Neural progenitor cell (in vitro differentiated cells): ENCODE measurements around the gene LMTK2.

Experiments
- CTCF ChIP-seq: fragments of 200-600 bp; sonication (generic); IDR thresholded peaks from 2 replicates; pipeline ENCODE4 v1.5.1; 2017; ENCODE audit warnings: antibody characterized with exemption, mild to moderate bottlenecking
- EZH2 ChIP-seq: fragments of 200-600 bp; sonication (generic); IDR thresholded peaks from 2 replicates; pipeline ENCODE4 v1.6.1; 2017; ENCODE audit warnings: antibody characterized with exemption, mild to moderate bottlenecking, moderate library complexity
- EZH2phosphoT487 ChIP-seq: fragments of 200-600 bp; sonication (generic); IDR thresholded peaks from 2 replicates; pipeline ENCODE4 v1.6.1; 2017; ENCODE audit warnings: antibody characterized with exemption

DNA sequence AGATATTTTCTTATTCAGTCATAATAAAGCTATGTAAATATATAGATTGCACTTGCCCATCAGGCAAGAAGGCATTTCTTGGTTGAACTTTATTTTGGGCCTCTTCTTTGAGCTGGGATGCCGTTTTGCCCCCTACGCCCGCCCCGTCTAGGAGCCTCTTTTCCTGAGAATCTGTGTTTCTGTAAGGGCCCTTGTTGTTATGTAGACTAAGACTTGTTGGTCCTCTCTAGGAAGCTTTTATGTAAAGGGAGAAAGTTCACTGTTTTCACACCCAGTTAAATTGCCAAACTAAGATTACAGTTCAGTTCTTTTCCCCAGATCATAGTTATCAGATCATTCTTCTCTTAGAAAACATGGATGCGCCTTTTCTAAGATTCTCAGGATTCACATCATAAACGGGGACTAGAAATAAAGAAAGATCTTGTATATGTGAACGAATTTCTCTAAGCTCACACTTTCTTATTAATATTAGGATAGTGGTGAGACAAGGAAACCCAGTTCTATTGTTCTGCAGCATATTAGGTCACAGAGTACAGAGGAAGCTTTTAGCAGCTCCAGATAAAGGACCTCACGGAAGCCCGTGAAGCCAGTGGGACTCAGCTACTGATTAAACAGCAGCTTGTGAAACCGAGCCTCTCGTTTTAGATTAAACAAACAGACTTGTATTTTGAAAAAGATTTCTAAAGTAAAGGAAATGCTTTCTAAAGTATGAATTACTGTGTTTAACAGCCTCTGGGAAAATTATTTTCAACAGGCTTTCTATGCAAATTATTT lies 3.8 kb downstream of the LMTK2 start:
- TF ChIP-seq CTCF (no peak), EZH2 (no peak), EZH2phosphoT487 (no peak)
